HEK293 (cell line): ENCODE results near the gene SULF2.

ENCODE experiments used
- CTCF ChIA-PET: fragments of 350-600 bp; formaldehyde crosslinking; extraction: SDS; loops from one replicate; lab custom pipeline; 2021; ENCODE audit warnings: antibody characterized with exemption; lab: Yijun Ruan, JAX
- POLR2A ChIA-PET: fragments of 300-600 bp; formaldehyde crosslinking; extraction: SDS; loops from one replicate; lab custom pipeline; 2020; ENCODE audit warnings: antibody characterized with exemption, inconsistent platforms; lab: Yijun Ruan, JAX
- H3K27ac ChIP-seq: fragments of 200-500 bp; sonication (Bioruptor generic); 2 replicates; pipeline ENCODE4 v1.5.1; 2014; ENCODE audit warnings: low read depth, low read length, control low read depth, inconsistent platforms; ENCODE audit errors: extremely low read depth
- H3K36me3 ChIP-seq, 2 experiments: fragments of 200-500 bp in 1 of 2; sonication (Bioruptor generic) in 1 of 2; 1 replicate in 1 of 2; 2 replicates in 1 of 2; pipeline ENCODE4 v1.5.1; 2014 to 2017; ENCODE audit warnings: inconsistent platforms in 2 of 2, low read length in 2 of 2; ENCODE audit not compliant: control insufficient read depth in 2 of 2, insufficient read depth in 1 of 2
- H3K4me1 ChIP-seq: fragments of 200-500 bp; sonication (Bioruptor generic); 2 replicates; pipeline ENCODE4 v1.5.1; 2014; ENCODE audit warnings: mild to moderate bottlenecking, low read length, inconsistent platforms; ENCODE audit not compliant: control insufficient read depth, insufficient read depth
- H3K4me3 ChIP-seq: 2 replicates; pipeline ENCODE4 v1.5.1; 2011; ENCODE audit warnings: low read depth, mild to moderate bottlenecking, control low read depth, low read length, moderate library complexity
- H3K9me3 ChIP-seq: fragments of 200-500 bp; sonication (Bioruptor generic); 2 replicates; pipeline ENCODE4 v1.5.1; 2014; ENCODE audit warnings: low read depth, low read length, inconsistent platforms; ENCODE audit not compliant: control insufficient read depth, insufficient read depth
- EGR2 ChIP-seq: fragments of 450-650 bp; formaldehyde crosslinking; IDR thresholded peaks from 2 replicates; pipeline ENCODE4 v1.5.1; 2016; ENCODE audit warnings: low read depth, missing biosample characterization, missing genetic modification characterization
- GFI1B ChIP-seq: fragments of 450-650 bp; formaldehyde crosslinking; IDR thresholded peaks from 2 replicates; pipeline ENCODE4 v1.5.1; 2016; ENCODE audit warnings: missing biosample characterization, missing genetic modification characterization
- HIC1 ChIP-seq: fragments of 450-650 bp; formaldehyde crosslinking; IDR thresholded peaks from 2 replicates; pipeline ENCODE4 v1.5.1; 2016; ENCODE audit warnings: missing biosample characterization, missing genetic modification characterization
- KLF16 ChIP-seq: fragments of 450-650 bp; formaldehyde crosslinking; IDR thresholded peaks from 2 replicates; pipeline ENCODE4 v1.5.1; 2017; ENCODE audit warnings: missing biosample characterization, missing genetic modification characterization
- KLF17 ChIP-seq: fragments of 450-650 bp; formaldehyde crosslinking; IDR thresholded peaks from 2 replicates; pipeline ENCODE4 v1.5.1; 2016; ENCODE audit warnings: missing biosample characterization, missing genetic modification characterization
- MZF1 ChIP-seq: fragments of 450-650 bp; formaldehyde crosslinking; IDR thresholded peaks from 2 replicates; pipeline ENCODE4 v1.5.1; 2017; ENCODE audit warnings: missing biosample characterization, missing genetic modification characterization, borderline replicate concordance
- PATZ1 ChIP-seq: fragments of 450-650 bp; formaldehyde crosslinking; IDR thresholded peaks from 2 replicates; pipeline ENCODE4 v1.5.1; 2016; ENCODE audit warnings: missing biosample characterization, missing genetic modification characterization
- PRDM1 ChIP-seq: fragments of 450-650 bp; formaldehyde crosslinking; IDR thresholded peaks from 2 replicates; pipeline ENCODE4; 2016; ENCODE audit warnings: missing biosample characterization, missing genetic modification characterization
- SP2 ChIP-seq: fragments of 450-650 bp; formaldehyde crosslinking; IDR thresholded peaks from 2 replicates; pipeline ENCODE4 v1.5.1; 2016; ENCODE audit warnings: missing biosample characterization, missing genetic modification characterization
- SP7 ChIP-seq: fragments of 450-650 bp; formaldehyde crosslinking; IDR thresholded peaks from 2 replicates; pipeline ENCODE4 v1.5.1; 2016; ENCODE audit warnings: missing biosample characterization, missing genetic modification characterization
- ZBTB17 ChIP-seq: fragments of 450-650 bp; formaldehyde crosslinking; IDR thresholded peaks from 2 replicates; pipeline ENCODE4 v1.5.1; 2016; ENCODE audit warnings: missing biosample characterization, missing genetic modification characterization
- ZBTB7A ChIP-seq: fragments of 450-650 bp; formaldehyde crosslinking; IDR thresholded peaks from 2 replicates; pipeline ENCODE4 v1.5.1; 2016; ENCODE audit warnings: low read depth, missing biosample characterization, missing genetic modification characterization
- ZBTB8A ChIP-seq: fragments of 450-650 bp; formaldehyde crosslinking; IDR thresholded peaks from 2 replicates; pipeline ENCODE4 v1.5.1; 2016; ENCODE audit warnings: missing biosample characterization, missing genetic modification characterization
- ZEB2 ChIP-seq: fragments of 450-650 bp; formaldehyde crosslinking; IDR thresholded peaks from 2 replicates; pipeline ENCODE4 v1.5.1; 2016; ENCODE audit warnings: missing biosample characterization, missing genetic modification characterization
- ZNF114 ChIP-seq: fragments of 450-650 bp; formaldehyde crosslinking; IDR thresholded peaks from 2 replicates; pipeline ENCODE4 v1.5.0; 2017; ENCODE audit warnings: missing biosample characterization, missing genetic modification characterization
- ZNF16 ChIP-seq: fragments of 450-650 bp; formaldehyde crosslinking; IDR thresholded peaks from 2 replicates; pipeline ENCODE4 v1.5.1; 2016; ENCODE audit warnings: low read depth, missing biosample characterization, missing genetic modification characterization
- ZNF2 ChIP-seq: fragments of 450-650 bp; formaldehyde crosslinking; IDR thresholded peaks from 2 replicates; pipeline ENCODE4 v1.5.1; 2016; ENCODE audit warnings: missing biosample characterization, missing genetic modification characterization
- ZNF221 ChIP-seq: fragments of 450-650 bp; formaldehyde crosslinking; IDR thresholded peaks from 2 replicates; pipeline ENCODE4 v1.5.1; 2017; ENCODE audit warnings: missing biosample characterization, missing genetic modification characterization, borderline replicate concordance
- ZNF394 ChIP-seq: fragments of 450-650 bp; formaldehyde crosslinking; IDR thresholded peaks from 2 replicates; pipeline ENCODE4 v1.5.1; 2016; ENCODE audit warnings: missing biosample characterization, missing genetic modification characterization, mild to moderate bottlenecking, moderate library complexity, borderline replicate concordance
- ZNF585B ChIP-seq: fragments of 450-650 bp; formaldehyde crosslinking; IDR thresholded peaks from 2 replicates; pipeline ENCODE4 v1.5.1; 2016; ENCODE audit warnings: missing biosample characterization, missing genetic modification characterization
- ZNF654 ChIP-seq: fragments of 450-650 bp; formaldehyde crosslinking; IDR thresholded peaks from 2 replicates; pipeline ENCODE4 v1.5.1; 2016; ENCODE audit warnings: low read depth, missing biosample characterization, missing genetic modification characterization
- ZNF660 ChIP-seq: fragments of 450-650 bp; IDR thresholded peaks from 2 replicates; pipeline ENCODE4 v1.5.1; 2018; ENCODE audit warnings: missing biosample characterization, mild to moderate bottlenecking, missing genetic modification characterization
- ZNF701 ChIP-seq: fragments of 450-650 bp; formaldehyde crosslinking; IDR thresholded peaks from 2 replicates; pipeline ENCODE4 v1.5.1; 2016; ENCODE audit warnings: missing biosample characterization, missing genetic modification characterization
- ZNF777 ChIP-seq: fragments of 450-650 bp; formaldehyde crosslinking; IDR thresholded peaks from 2 replicates; pipeline ENCODE4 v1.5.1; 2017; ENCODE audit warnings: missing biosample characterization, missing genetic modification characterization, borderline replicate concordance
- ZXDB ChIP-seq: fragments of 450-650 bp; formaldehyde crosslinking; IDR thresholded peaks from 2 replicates; pipeline ENCODE4 v1.5.1; 2016; ENCODE audit warnings: missing biosample characterization, missing genetic modification characterization

SULF2 gene

GRCh38 chr20:47788741-47789080 is 3.4 kb upstream of the SULF2 start:
- no peaks in the 10 kb centered on the region for H3K9me3 ChIP-seq
- ChIA-PET POLR2A (no interaction called here), CTCF (interaction anchor here (0.6 kb wide), 1 partner anchor 111 kb away, joined by 4 read pairs; no protein-coding TSS in a partner anchor)
- TF ChIP-seq EGR2 (tag by site-specific recombination) (peak; percentile 77), ZNF585B (peak; percentile 11; the same call in 1 of the 2 replicates), ZNF777 (tag by site-specific recombination) (no peak)
- H3K4me1 ChIP-seq, result peaks cover 20% of the 10 kb centered on the region
- no peaks in the 10 kb centered on the region for H3K36me3 ChIP-seq
- no peak overlapping the region for H3K4me3 ChIP-seq
- H3K27ac ChIP-seq, result peak overlapping the region; percentile 47; the same call in 1 of the 2 replicates

- peaks cover 19% of the 10 kb centered on the region for H3K4me1 ChIP-seq
- CTCF ChIA-PET, result interaction anchor here (0.5 to 2.4 kb wide), 20 partner anchors 10 to 1952 kb away, joined by 3 to 23 read pairs (median 4); no protein-coding TSS in a partner anchor
- TF ChIP-seq KLF17 (tag by site-specific recombination) (0 out of 2 replicates have a peak, but pooled peaks have one; percentile 8), SP2 (tag by site-specific recombination) (no peak), GFI1B (tag by site-specific recombination) (no peak), ZNF114 (tag by site-specific recombination) (no peak), ZBTB8A (no peak), HIC1 (tag by site-specific recombination) (peak; percentile 79; the same call in 1 of the 2 replicates)
- no peaks in the 10 kb centered on the region for H3K9me3 ChIP-seq
- H3K36me3 ChIP-seq, result peaks cover 0 to 4% of the 10 kb centered on the region in 2 experiments; a peak in 1 of 3 replicates
- peak overlapping the region; percentile 80; the same call in 1 of the 2 replicates for H3K27ac ChIP-seq
- no peak overlapping the region for H3K4me3 ChIP-seq
- POLR2A ChIA-PET, result interaction anchor here (1.2 kb wide), 1 partner anchor 9 kb away, joined by 5 read pairs; no protein-coding TSS in a partner anchor
Measured at GRCh38 chr20:47786765-47787107, 1.5 kb upstream of the SULF2 start.

GRCh38 chr20:47785854-47786764 is 828 bp upstream of the SULF2 start:
- POLR2A ChIA-PET, result interaction anchor here (1.2 kb wide), 1 partner anchor 8 kb away, joined by 5 read pairs; no protein-coding TSS in a partner anchor
- peak overlapping the region; percentile 29 for H3K4me3 ChIP-seq
- H3K27ac ChIP-seq, result peak overlapping the region; percentile 80
- no peaks in the 10 kb centered on the region for H3K9me3 ChIP-seq
- peaks cover 18% of the 10 kb centered on the region for H3K4me1 ChIP-seq
- H3K36me3 ChIP-seq, result peaks cover 0 to 10% of the 10 kb centered on the region in 2 experiments; a peak in 1 of 3 replicates
- CTCF ChIA-PET, result interaction anchor here (0.6 to 2.4 kb wide), 20 partner anchors 9 to 1175 kb away, joined by 3 to 23 read pairs (median 4); no protein-coding TSS in a partner anchor
- TF ChIP-seq ZBTB7A (0 out of 2 replicates have a peak, but pooled peaks have one; percentile 25), SP7 (tag by site-specific recombination) (peak; percentile 71), ZNF654 (peak; percentile 86), ZBTB17 (peak; percentile 94), ZNF660 (tag by site-specific recombination) (peak; percentile 28; the same call in 1 of the 2 replicates), MZF1 (tag by site-specific recombination) (peak; percentile 62), ZNF701 (tag by site-specific recombination) (no peak), PATZ1 (tag by site-specific recombination) (peak; percentile 28), ZNF394 (tag by site-specific recombination) (peak; percentile 91), ZNF16 (tag by site-specific recombination) (no peak), ZNF221 (no peak), ZEB2 (tag by site-specific recombination) (peak; percentile 64; the same call in 1 of the 2 replicates), PRDM1 (peak; percentile 78), ZNF777 (tag by site-specific recombination) (peak; percentile 56; the same call in 1 of the 2 replicates), ZXDB (peak; percentile 27), ZNF2 (tag by site-specific recombination) (peak; percentile 52; the same call in 1 of the 2 replicates), ZBTB8A (peak; percentile 46), KLF16 (0 out of 2 replicates have a peak, but pooled peaks have one; percentile 47)
